T-helper 2 cell treated with Interferon-gamma antibody and Interleukin-4, amounts not matched to agents 100 ng/mL and 5 ng/mL, for 36 hours (primary cell): ENCODE results near the gene MTOR. TPM values are rescaled to one million over a fixed set of nuclear protein-coding genes. Genes with fewer than 3 reads are reported as not detected.

Experiments used
- intact Hi-C: fragments of 100-400 bp; cut with micrococcal nuclease; formaldehyde crosslinking; loops from one replicate; pipeline ENCODE4 v1.15.1; 2023
- total RNA-seq: library from RNA; stranded (reverse); gene quantifications from 2 replicates; pipeline ENCODE4 v1.2.3, GENCODE V29; 2022

The MTOR gene
- total RNA-seq, 1 donor from 2014 or later, result 49.9 TPM

DNA sequence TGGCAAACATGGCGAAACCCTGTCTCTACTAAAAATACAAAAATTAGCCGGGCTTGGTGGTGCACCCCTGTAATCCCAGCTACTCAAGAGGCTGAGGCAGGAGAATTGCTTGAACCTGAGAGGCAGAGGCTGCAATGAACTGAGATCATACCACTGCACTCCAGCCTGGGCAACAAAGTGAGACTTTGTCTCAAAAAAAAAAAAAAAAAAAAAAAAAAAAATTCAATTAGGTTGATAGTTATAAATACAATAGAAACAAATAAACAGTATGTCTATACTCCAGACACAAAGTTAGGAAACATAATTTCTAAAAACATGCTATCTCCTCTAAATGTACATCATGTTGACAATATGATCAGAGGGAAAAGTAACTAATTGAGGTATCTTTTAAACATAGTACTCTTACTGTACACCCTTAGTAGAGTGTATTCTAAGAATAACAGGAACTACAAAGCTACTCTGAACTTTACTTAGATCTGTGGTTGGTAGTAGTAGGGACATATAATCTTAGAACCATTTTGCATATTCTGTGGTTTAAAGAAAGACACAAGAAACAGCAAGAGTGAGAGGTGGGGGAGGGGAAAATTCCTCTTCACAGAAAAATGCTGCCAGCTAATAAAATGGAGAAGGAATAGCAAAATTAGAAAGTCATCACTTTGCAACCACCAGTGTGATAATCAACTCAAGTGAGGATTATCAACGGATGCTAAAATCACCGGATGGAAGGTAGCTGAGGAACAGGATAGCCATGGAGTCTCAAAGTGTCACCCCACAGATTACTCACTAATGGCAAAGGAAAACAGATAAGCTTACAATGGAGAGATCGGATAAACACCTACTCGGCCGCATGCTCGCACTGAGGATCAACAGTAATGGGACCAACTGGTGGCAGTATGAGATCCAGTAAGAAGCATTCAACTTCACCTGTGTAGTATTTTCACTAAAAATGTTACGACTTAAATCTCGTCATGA, 35.0 kb downstream of the MTOR start:
- intact Hi-C loops, result no loop called here

DNA sequence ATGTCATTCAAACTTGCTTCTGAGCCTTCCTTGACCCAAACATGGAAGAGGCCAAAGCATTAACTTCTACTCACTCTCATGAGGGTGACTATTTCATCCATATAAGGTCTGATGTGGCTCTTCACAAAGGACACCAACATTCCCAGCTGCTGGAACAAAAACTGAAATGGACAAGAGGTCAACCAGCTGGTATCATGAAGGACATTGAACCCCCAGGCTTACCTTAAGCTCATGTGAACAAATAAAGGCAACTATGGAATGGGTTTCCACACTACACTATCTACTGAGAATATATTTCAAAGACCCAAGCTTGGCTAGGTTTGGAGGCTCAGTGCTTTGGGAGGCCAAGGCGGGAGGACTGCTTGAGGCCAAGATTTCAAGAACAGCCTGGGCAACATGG, 46.3 kb downstream of the MTOR start:
- intact Hi-C loops, result no loop called here

DNA sequence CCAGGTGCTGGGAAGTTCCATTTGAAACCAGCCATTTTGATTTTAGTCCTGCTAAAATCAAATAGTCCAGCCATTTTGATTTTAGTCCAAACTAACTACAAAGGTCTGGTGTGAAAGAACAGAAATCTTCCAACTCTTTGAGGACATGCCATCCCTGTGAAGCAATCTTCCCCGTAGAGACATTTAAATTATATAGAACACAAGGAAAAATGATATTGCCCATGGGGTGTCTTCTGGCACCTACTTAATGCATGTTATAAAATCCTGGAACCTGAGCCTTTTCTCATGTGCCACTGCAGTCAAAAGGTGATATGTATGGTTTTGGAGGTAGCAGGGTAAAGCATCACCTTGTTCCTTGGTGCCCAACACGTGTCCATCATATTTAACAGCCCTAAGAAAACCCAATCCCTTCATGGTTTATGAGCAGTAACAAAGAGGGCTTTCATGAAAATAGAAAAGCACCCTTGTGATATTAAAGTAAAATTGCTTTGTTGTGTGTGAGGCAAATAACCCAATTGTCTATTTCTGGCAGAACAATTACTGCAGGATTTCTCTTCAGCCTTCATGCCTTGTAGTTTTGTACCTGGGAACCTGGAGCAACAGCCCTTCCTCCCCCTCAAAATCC, 46.9 kb downstream of the MTOR start:
- intact Hi-C loops, result no loop called here

- intact Hi-C loops, result no loop called here
These were observed 47.5 kb downstream of the MTOR start for GRCh38 chr1:11214698-11215380.

GRCh38 chr1:11211925-11212587, 50.3 kb downstream of the MTOR start:
- intact Hi-C loops, result no loop called here

DNA sequence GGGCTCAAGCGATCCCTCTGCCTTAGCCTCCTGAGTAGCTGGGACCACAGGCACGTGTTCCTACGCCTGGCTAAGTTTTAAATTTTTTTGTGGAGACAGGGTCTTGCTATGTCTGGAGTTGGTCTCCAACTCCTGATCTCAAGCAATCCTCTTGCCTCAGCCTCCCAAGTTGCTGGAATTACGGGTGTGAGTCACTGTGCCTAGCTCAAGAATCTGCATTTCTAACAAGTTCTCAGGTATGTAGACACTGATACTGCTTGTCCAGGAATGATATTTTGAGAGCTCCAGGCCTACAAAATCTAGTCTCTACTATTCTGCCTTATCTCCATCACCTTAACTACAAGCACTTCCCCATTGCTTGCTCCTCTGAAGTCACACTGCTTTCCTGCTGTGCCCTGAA, 50.9 kb downstream of the MTOR start:
- intact Hi-C loops, result no loop called here

GRCh38 chr1:11207898-11208611, 54.3 kb downstream of the MTOR start:
- intact Hi-C loops, result no loop called here

GRCh38 chr1:11204396-11205190, 57.8 kb downstream of the MTOR start:
- intact Hi-C loops, result no loop called here

DNA sequence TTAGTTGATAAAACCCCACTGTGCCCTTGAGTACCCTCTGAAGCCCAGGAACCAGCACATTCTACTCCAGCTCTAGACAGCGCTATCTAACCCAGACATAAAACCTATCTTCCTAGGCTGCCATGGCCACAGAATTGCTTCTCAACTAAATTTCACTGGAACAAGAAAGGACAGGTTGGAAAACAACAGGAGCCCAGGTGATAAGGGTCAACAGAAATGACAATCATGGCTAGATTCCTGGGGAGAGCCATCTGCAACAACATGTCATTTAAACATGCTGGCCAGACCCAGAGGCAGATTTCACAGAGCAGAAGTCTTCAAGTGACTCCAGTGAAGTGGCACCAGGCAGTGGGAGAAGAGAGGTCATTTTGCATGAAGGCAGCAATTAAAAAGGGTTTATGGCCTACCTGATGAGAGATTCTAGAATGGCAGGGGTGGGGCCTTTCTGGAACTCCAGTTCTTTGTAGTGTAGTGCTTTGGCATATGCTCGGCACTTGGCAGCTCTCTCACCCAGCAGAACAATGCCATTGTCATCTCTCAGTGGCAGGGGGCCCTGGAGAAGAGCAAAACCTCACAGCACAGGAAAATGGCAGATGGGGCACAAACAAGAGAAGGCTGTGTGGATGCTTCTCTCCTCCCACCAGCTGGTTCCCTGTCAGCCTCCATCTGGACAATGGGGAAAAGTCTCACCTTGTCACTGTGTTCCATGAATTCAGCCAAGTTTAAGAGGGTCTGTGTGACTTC, 63.3 kb downstream of the MTOR start:
- intact Hi-C loops, result no loop called here

GRCh38 chr1:11198257-11198656, 64.1 kb downstream of the MTOR start:
- intact Hi-C loops, result no loop called here

DNA sequence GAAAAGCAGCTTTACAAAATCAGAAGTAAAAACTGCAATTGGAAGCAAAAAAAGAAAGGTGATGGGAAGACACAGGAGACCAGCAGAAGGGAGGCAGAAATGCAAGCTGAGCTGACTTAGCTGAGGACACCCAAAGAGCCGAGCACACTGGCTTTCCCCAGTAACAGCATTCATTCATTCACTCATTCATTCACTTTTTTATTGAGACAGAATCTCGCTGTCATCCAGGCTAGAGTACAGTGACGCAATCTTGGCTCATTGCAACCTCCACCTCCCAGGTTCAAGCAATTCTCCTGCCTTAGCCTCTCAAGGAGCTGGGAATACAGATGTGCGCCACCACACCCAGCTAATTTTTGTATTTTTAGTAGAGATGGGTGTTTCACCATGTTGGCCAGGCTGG, 65.0 kb downstream of the MTOR start:
- intact Hi-C loops, result no loop called here

GRCh38 chr1:11196945-11197344, 65.4 kb downstream of the MTOR start:
- intact Hi-C loops, result no loop called here

GRCh38 chr1:11194407-11195176, 67.8 kb downstream of the MTOR start:
- intact Hi-C loops, result no loop called here

DNA sequence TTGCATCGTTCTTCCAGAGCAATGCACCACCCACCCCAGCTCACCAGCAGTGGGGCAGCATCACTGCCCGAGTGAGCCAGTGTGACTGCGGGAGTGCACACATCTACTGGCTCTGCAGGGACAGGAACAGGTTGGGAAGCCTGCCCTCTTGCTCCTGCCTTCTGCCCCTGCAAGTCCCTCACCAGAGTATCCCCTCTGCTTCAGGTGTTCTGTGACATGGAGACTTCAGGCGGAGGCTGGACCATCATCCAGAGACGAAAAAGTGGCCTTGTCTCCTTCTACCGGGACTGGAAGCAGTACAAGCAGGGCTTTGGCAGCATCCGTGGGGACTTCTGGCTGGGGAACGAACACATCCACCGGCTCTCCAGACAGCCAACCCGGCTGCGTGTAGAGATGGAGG, 69.0 kb downstream of the MTOR start:
- intact Hi-C loops, result no loop called here

DNA sequence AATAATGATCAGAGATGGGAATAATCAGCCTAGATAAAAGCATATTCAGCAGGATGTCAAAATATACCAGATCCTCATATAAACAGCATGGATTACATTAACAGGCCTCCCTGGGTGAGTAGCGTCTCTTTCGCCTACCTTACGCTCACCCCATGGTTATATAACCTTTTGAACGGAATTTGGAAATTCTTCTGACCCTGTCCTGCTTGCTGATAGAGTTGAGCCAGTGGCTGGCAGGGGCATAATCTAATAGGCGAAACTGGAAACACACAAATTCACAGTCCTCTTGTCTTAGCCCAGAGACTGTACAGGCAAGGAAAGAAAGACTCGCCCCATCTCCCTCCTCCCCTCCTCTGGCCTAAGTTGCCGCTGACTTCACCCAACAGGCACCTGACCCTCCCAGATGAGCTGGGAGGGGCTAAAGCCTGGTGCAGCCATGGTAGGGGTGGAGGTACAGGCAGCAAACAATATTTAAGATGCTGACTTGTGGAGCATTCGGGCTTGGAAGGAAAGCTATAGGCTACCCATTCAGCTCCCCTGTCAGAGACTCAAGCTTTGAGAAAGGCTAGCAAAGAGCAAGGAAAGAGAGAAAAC, 73.4 kb downstream of the MTOR start, which contains the start of gene ANGPTL7:
TSS of gene ANGPTL7 (plus strand) at position 498 of the 594 bp plus-strand sequence. CDS start 225 bp downstream, outside the sequence.
- intact Hi-C loops, result no loop called here

DNA sequence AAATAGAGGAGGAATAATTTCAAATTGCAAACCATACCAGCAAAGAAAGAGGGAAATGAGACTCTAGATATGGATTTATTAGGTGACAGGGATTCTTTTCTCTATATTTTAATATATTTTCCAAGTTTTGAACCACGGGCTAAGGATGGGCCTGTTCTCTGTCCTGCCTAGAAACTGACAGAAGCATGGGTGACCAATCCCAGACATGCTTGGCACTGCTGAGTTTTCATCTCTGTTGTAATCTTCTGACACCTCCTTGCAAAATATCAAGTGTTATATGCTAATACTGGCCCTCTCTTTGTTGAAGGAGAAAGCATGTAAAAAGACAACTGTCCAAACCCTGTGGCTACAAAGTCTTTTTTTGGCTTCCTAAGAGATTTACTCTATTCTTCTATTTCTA, 74.0 kb downstream of the MTOR start:
- intact Hi-C loops, result no loop called here

DNA sequence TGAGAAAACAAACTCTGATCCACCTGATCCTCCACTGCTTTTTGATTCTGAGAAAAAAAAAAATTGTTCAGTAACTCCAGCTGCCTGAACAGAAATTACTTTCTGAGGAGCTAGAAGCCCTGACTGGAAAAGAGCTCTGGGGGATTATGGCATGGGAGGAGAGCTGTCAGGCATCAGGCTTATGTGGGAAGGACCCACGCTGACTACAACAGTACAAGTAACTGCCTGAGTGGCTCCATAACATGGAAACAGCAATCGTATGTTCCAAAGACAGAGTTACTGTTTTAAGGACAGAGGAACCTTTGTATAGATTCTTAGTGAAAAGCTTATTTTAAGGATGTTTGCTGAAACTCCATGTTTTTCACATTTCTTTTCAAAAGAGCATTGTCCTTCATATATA, 74.4 kb downstream of the MTOR start:
- intact Hi-C loops, result no loop called here

GRCh38 chr1:11187494-11187893, 74.9 kb downstream of the MTOR start:
- intact Hi-C loops, result no loop called here
